ENCODE data around the gene BOC.

- no peak for TF ChIP-seq CTCF (IDR thresholded peaks at IDR 0.05; ENCODE audit: low read depth, low read length, poor library complexity, severe bottlenecking)
- TF ChIP-seq EZH2phosphoT487 (IDR thresholded peaks at IDR 0.05; ENCODE audit: borderline replicate concordance, low read length), result no peak
Observed at GRCh38 chr3:113263020-113263419, 51.7 kb downstream of the BOC start.

All from DOHH2 (cell line).